Stimulated activated CD4-positive, alpha-beta T cell treated with anti-CD3 and anti-CD28 coated beads, Interleukin-4, amount 100 ng/mL, for 48 hours (primary cell): ENCODE measurements around the gene TMEM170B.
"Not testable (repeated sequence)": the region's sequence is repeated elsewhere in the genome, so short reads cannot be mapped to it uniquely, and the experiment has no call there.

ENCODE experiments used
- DNase-seq, 2 donors: peaks; one replicate each; pipeline ENCODE4 v3.0.0-alpha.2; 2020; ENCODE audit warnings: low read depth in 2 of 2

The TMEM170B gene

DNA sequence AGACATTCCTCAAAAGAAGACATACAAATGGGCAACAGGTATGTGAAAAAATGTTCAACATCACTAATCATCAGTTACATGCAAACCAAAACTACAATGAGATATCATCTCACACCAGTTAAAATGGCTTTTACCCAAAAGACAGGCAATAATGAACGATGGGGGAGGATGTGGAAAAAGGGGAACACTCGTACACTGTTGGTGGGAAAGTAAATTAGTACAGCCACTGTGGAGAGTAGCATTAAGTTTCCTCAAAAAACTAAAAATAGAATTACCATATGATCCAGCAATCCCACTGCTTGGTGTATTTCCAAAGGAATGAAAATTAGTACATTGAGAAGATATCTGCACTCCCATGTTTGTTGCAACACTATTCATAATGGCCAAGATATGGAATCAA lies 8.6 kb upstream of the TMEM170B start:
- DNase-seq = no peak

DNA sequence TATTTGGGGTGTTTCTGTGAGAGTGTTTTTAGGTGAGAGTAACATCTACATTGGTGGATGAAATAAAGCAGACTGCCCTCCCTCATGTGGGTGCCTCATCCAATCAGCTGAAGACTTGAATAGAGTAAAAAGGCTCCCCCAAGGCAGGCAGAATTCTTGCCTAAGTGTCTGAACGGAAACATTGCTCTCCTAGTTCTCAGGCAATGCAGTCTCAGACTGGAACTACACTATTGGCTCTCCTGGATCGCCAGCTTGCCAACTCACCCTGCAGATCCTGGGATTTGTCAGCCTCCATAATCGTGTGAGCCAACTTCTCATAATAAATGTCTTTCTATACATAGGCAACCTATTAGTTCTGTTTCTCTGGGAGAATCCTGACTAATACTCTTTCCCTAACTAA lies 5.5 kb upstream of the TMEM170B start:
- DNase-seq = no peak

DNA sequence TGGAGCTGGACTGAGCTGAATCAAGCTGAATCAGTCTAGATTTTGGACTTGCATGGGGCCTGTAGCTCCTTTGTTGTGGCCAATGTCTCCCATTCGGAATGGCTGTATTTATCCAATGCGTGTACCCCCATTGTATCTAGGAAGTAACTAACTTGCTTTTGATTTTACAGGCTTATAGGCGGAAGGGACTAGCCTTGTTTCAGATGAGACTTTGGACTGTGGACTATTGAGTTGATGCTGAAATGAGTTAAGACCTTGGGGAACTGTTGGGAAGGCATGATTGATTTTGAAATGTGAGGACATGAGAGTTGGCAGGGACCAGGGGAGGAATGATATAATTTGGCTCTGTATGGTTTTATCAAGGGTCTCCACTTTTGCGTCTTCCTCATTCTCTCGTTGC lies 3.0 kb upstream of the TMEM170B start:
- DNase-seq = no peak

DNA sequence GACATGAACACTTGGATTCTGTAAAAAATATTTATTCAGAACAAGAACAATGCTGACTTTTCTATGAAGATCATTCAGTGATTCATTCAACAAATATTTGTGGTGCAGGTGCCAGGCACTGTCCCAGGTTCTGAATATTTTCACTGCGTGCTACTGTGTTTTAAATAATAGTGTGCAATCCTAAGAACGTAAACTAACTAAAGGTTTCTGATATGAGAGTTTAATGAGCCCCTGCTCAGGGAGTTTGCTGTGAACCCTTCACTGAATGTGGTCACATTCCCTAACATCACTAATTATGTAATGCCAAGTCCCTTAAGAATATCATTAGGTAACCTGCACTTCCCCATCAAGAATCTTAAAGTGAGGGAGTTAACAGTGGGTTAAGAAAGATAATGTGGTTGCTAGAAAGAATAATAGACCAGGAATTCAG lies 1.7 kb upstream of the TMEM170B start:
- DNase-seq = no peak

DNA sequence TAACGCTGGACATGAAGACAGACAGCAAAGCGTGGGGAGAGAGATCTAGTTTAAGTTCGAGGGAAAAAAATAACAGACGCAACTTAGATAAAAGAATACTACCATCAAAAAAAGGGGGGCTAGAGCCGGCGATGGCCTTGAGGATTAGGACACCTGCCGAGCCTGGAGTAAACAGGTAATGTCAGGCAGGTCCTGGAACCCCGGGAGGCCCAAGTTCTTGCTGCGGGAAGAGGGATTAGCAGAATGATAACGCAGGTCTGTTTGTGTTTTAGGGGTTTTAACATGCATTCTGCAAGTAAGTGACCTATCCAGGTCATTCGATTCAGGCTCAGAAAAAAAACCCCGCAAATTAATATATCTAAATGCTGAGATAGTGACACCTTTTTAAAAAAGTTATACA lies 754 bp upstream of the TMEM170B start:
- DNase-seq = no peak

DNA sequence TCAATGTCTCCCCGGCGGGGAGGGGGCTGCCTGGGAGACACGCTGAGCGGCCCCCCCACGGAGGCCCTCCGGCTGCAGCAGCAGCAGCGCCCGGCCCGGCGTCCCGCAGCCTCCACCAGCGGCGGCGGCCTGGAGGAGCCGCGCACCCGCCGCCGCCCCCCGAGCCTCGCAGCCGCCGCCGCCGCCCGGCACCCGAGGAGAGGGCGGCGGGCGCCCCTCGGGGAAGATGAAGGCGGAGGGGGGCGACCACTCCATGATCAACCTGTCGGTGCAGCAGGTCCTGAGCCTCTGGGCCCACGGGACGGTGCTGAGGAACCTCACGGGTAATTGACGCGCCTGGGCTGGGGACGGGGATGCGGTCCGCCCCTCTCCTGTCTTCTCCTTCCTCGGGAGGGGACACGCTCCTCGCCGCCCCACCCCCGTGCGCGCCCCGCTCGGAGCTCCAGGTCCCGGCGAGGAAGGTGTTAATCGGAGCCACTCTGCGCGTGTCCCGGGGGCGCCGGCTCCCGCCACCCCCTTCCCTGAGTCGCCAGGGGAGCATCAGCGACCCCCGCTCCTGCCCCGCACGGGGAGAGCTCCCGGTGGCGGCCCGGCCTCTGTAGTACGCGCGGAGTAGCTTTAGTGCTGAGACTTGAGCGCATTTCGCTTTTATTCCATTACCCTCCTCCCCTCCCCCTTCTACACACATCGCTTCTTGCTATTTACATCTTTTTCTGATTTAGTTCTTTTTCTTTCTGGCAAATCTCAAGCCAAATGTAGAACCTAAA lies 686 bp downstream of the TMEM170B start:
- peak in 1 of 2 donors; percentile 18 for DNase-seq

DNA sequence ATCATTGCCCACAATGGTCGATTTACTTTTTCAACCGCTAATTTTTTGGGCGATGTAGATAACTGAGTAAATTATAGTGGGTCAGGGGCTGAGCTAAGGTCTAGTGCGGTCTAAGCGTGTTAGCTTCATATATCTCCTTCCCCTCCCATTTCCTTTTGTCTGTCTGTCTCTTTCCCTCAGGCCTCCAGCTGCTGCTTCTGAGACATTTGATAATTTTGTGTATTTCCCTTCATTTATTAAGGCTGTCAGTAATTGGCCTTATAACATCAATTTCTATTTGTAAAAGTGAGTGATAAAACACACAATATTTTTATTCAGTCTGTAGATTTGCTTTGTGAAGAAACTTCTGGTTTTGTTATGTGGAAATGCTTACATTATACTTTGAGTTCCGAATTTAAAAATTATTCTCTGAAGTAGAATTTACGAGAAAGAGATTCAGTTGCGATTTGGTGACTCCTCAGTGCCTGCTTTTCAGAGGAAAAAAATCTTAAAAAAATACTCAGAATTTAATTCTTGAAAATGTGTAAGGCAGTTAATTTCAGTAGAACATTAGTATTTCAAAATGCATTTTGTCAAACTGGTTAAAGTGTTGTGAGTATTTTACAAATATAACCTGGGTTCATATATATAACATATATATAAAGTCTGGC lies 1.4 kb downstream of the TMEM170B start:
- no peak for DNase-seq

DNA sequence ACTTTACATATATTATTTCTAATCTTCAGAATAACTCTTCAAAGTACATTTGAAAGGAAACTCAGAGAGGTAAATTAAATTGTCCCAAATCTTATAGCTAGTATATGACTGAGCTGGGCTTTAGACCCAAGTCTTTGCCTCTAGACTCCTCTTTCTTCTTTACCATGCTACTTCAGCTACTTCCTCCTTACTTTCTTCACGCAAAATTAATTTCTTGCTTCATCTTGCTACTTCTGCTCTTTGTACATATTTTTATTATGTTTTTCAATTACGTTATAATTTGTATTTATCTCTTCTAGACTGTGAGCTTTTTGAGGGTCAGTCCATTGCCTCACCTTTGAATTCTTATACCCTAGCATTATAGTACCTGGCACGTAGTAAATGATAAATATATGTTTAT lies 5.3 kb downstream of the TMEM170B start:
- no peak for DNase-seq

DNA sequence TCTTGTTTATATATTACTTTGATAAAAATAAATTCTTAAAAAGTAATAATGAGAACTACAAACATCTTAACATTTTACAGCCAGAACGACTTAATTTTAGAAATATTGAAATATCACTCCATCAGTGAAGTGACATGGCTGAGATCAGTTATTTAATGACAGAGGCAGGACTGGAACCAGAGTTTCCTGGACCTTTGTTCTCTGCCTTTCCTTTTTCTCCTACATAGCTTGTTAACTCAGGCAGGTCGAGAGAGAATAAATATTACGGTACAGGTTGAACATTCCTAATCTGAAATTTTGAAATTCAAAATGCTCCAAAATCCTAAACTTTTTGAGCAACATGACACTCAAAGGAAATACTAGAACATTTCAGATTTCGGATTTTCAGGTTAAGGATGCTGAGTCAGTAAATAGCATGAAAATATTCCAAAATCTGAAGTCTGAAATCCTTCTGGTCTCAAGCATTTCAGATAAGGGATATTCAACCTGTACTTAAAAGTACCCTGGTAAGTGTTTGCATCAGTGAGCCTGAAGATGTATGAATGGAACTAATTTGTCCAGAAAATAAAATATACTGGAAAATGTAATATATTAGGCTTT lies 6.5 kb downstream of the TMEM170B start:
- DNase-seq = no peak

DNA sequence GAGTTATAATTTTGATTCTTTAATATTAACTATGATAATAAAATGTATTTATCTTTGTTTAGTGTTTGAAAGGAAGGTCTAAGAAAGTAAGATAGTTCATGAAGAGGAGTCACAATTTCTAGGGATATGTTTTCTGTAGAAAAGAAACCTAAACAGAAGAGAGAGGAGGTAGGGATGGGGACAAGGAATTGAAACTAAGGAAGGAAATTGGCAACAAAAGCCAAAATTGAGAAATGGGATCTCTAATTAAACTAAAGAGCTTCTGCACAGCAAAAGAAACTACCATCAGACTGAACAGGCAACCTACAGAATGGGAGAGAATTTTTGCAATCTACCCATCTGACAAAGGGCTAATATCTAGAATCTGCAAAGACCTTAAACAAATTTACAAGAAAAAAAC lies 10.3 kb downstream of the TMEM170B start:
- DNase-seq = not testable (repeated sequence)

DNA sequence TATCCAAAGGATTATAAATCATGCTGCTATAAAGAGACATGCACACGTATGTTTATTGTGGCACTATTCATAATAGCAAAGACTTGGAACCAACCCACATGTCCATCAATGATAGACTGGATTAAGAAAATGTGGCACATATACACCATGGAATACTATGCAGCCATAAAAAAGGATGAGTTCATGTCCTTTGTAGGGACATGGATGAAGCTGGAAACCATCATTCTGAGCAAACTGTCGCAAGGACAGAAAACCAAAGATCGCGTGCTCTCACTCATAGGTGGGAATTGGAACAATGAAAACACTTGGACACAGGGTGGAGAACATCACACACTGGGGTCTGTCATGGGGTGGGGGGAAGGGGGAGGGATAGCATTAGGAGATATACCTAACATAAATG lies 11.0 kb downstream of the TMEM170B start:
- not testable (repeated sequence) for DNase-seq

DNA sequence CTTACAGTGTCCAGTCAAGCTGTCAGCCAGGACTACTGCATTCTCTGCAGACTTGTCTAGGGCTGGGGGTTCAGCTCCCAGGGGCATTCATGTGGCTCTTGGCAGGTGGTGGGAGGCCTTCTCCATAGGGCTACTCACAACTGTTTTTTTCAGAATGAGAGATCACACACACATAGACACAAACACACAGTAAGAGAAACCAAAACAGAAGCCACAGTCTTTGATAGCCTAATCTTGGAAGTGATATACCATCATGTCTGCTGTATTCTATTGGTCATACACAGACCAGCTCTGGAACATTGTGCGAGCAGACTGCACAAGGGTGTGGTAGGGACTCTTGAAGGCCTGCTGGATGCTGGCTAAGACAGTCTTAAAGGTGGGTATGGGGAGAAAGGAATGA lies 13.5 kb downstream of the TMEM170B start:
- no peak for DNase-seq

DNA sequence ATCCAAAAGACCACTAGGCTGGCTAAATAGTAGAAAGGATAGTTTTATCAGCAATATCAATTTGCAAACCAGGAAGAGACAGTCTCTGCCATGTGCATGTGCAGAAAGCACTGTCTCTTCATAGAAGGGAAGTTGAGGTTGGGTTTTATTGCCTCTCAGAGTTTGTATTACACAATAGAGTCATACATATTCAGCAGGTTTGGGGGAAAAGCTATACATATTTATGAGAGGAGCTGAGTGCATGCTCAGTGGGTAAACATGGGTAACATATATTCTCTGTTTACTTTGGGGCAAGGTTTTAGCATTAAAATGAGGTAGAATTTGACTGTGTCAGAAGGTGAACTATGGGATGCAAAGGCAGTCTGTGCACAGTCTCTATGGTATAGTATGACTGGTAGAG lies 14.9 kb downstream of the TMEM170B start:
- DNase-seq = no peak

DNA sequence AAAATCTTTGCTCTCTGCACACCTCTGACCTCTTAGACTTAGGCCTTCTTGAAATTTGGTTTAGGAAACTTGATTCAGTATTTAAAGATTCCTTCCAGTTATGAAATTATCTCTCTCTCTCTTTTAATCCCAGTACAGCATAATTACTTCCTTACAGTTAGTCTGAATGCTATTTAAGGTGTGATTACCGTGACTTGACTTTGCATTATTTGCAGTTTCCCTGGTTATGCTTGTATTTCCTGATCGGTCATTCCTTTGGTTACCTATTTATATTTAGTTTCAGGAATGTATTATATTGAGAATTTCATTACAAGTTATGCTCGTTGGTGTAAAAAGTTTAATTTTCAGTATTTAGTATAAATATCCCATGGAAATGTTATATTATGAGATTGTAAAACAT lies 16.3 kb downstream of the TMEM170B start:
- DNase-seq = no peak

DNA sequence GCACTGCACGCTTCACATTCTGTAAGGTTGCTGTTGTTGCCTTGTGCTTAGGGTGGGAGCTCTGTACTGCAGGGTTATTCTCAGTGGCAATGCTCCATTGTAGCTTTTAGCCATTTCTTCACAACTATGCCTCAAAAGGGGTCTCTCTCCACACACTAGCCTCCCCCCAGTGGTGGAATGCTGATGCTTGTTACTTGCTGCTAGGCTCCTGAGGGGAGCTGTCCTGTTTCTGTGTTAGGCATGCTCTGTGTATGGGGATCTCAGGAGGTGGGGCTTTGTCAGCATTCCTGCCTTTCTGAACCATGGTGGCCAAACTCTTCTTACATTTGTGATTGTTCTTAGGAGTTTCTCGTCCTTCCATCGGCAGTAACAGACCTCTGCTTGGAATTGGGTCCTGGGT lies 18.8 kb downstream of the TMEM170B start:
- DNase-seq = no peak

DNA sequence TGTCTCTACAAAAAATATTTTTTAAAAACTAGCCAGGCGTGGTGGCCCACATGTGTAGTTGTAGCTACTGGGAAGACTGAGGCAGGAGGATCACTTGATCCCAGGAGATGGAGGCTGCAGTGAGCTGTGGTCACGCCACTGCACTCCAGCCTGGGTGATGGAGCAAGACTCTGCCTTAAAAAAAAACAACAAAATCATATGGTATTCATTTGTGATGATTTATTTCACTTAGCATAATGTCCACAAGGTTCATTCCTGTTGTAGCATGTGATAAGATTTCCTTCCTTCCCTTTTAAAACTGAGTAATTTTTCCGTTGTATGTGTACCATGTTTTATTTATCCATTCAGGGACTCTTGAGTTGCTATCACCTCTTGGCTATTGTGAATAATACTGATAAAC lies 26.2 kb downstream of the TMEM170B start:
- DNase-seq = no peak

DNA sequence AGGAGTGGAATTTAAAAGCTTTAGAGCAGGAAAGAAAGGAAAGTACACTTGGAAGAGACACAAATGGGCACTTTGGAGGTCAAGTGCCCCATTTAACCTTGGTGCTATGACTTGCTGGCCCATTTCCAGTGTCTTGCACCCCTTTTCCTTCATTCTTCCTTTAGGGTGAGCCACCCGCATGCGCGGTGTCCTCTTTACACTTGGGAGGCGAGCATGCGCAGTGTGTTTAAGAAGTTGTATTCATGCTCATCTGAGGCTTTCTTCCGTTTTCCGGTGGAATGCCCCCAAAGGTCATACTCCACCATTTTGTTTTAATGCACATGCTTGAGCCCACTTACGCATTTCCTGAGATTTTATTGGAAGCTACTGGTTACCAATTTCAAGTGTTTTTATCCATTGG lies 29.1 kb downstream of the TMEM170B start:
- no peak for DNase-seq

DNA sequence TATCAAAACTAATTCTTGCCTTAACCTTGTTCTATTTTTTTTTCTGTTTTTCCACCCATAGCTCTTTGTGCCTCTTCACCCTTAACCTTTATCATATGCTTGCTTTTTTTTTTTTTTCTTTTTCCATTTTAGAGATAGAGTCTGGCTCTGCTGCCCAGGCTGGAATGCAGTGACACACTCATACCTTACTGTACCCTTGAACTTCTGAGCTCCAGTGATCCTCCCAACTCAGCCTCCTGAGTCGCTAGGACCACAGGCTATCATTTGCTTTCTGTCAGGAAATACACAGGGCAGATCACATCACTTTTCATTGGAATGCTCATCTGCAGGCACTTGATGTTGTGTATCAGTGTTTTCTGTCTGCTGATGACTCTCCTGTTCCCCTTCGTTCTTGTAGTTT lies 33.5 kb downstream of the TMEM170B start:
- DNase-seq = no peak

DNA sequence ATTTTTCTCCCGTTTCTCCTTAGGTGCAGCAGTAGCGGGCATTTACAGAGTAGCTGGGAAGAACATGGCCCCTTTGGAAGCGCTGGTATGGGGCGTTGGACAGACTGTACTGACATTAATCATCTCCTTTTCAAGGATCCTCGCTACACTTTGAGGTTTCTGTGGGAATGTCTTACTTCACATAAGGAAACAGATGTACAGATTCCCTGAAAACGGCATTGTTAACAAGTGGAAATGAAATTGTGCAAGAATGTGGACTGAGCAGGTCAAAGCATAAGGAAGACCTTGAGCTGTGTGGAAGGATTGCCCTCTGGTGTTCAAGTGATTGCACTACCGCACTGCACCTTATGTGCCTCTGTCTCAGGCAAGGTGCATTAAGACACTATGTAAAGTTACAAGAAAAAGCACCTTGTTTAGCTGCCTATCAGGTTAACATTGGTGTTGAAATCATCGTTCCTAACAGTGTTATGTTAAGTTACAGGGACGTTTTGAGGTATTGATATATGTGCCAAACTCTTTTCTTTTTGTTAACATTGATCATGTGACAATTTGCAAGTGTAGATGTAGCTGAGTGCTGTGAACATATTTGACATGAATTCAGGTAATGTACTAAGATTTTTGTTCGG lies 38.0 kb downstream of the TMEM170B start:
- peak; percentile 7 to 13 for DNase-seq

DNA sequence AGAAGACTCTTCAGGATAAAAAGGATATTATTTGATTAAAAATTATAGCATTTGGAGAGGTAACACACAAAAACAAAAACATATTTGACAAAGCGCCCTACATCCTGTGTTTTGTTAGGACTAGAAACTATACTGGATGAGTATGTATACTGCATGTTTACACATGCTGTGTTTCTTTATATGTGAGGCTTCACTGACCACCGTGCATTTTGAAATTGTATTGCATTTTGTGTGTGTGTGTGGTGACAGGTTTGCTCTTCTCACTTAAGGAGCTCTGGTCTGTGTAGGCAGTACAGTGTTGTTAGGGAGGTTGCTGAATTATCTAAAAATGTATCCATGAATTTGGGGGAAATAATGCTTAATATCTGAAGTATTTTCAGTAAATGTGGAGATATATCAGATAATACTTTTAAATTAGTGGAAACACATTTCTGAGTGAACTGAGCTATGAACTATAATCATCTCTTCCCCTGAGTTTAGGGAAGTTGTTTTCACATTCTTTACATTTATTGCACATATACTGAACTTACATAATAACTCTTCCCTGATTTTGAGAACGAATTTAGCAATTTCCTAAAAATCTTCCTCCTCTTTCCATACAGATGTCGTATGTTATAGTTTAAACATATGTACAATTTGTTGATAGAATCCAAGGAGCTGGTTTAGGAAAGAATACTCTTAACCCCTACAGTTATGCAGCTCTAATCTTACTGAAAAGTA lies 43.3 kb downstream of the TMEM170B start:
- no peak for DNase-seq

DNA sequence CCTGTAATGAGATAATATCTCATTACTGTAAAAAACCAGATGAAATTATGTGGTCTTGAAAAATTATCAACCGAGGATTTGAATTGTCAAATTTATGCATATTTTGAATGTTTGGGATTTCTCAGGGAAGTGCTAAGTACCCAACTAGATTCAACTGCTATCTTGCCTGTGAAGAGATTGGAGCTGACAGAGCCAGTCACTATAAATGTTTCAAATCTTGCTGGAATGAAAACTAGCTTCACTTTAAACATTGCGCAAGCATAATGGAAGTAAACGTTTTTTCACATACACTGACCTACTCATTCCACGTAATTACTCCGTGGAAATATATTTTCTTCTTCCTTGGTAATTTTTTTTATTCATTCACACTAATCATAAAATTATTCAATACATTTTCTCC lies 46.7 kb downstream of the TMEM170B start:
- no peak for DNase-seq

DNA sequence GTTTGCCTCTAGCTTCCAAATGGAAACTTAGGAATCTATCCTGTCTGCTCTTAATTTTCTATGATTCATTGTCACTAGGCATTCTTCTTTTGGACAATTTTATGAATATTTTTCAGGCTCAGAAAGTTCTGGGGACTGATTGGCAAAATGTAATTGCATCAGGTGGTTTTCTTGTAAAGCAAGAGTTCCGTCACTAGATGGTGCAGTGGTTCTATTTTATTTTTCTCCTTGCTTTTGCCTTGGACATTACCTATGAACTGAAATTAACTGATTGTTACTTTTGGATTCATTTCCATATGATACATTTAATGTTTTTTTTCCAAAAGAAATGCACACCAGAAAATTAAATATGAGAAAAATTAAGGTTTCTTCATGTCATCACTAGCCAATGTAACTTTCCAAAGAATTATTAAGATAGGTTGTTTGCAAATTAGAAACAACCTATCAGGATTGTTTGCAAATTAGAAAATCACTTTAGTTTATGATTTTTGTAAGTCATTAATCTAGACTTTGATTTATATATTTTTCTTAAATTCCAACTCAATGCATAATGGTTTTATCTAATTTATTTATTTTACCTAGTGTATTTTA lies 48.0 kb downstream of the TMEM170B start:
- DNase-seq = no peak
